IPS-20b (cell line): ENCODE results near the gene BMPR1B.

Experiments used
- H3K27ac ChIP-seq: one replicate; pipeline ENCODE4 v1.5.1; 2013; ENCODE audit warnings: low read length
- H3K27me3 ChIP-seq: 2 replicates; pipeline ENCODE4 v1.6.1; 2013; ENCODE audit warnings: mild to moderate bottlenecking, low read length, inconsistent platforms; ENCODE audit not compliant: insufficient read depth
- H3K36me3 ChIP-seq: 2 replicates; pipeline ENCODE4 v1.6.1; 2013; ENCODE audit warnings: low read depth, mild to moderate bottlenecking, inconsistent platforms, low read length, moderate library complexity; ENCODE audit not compliant: insufficient read depth
- H3K4me1 ChIP-seq: 2 replicates; pipeline ENCODE4 v1.6.1; 2013; ENCODE audit warnings: mild to moderate bottlenecking, control low read depth, inconsistent platforms, low read length, moderate library complexity; ENCODE audit not compliant: insufficient read depth
- H3K4me3 ChIP-seq: 2 replicates; pipeline ENCODE4 v1.5.1; 2013; ENCODE audit warnings: mild to moderate bottlenecking, low read length, inconsistent platforms
- H3K9ac ChIP-seq: 2 replicates; pipeline ENCODE4 v1.6.1; 2013; ENCODE audit warnings: low read depth, mild to moderate bottlenecking, inconsistent platforms, low read length, moderate library complexity
- H3K9me3 ChIP-seq: 2 replicates; pipeline ENCODE4 v1.6.1; 2013; ENCODE audit warnings: mild to moderate bottlenecking, low read depth, low read length, inconsistent platforms; ENCODE audit not compliant: insufficient read depth

Gene BMPR1B

GRCh38 chr4:95077864-95078263 lies 320.1 kb downstream of the BMPR1B start:
- H3K9me3 ChIP-seq, result no peaks in the 10 kb centered on the region
- peaks cover 7% of the 10 kb centered on the region; the same call in 1 of the 2 replicates for H3K4me1 ChIP-seq
- no peaks in the 10 kb centered on the region for H3K27me3 ChIP-seq
- H3K4me3 ChIP-seq, result no peak overlapping the region
- H3K36me3 ChIP-seq, result no peaks in the 10 kb centered on the region
- no peak overlapping the region for H3K9ac ChIP-seq
- no peak overlapping the region for H3K27ac ChIP-seq

- no peak overlapping the region for H3K27ac ChIP-seq
- H3K9ac ChIP-seq, result no peak overlapping the region
- no peaks in the 10 kb centered on the region for H3K4me1 ChIP-seq
- H3K36me3 ChIP-seq, result no peaks in the 10 kb centered on the region
- no peaks in the 10 kb centered on the region for H3K9me3 ChIP-seq
- H3K4me3 ChIP-seq, result no peak overlapping the region
- no peaks in the 10 kb centered on the region for H3K27me3 ChIP-seq
These were observed 323.2 kb downstream of the BMPR1B start for GRCh38 chr4:95080969-95081368.

- Histone ChIP-seq H3K9ac (no peak overlapping the region), H3K36me3 (no peaks in the 10 kb centered on the region), H3K4me1 (no peaks in the 10 kb centered on the region), H3K27me3 (no peaks in the 10 kb centered on the region), H3K27ac (no peak overlapping the region), H3K9me3 (no peaks in the 10 kb centered on the region), H3K4me3 (no peak overlapping the region)
These were observed 326.8 kb downstream of the BMPR1B start for GRCh38 chr4:95084584-95084983.

GRCh38 chr4:95085124-95085833 lies 327.5 kb downstream of the BMPR1B start:
- Histone ChIP-seq H3K9me3 (no peaks in the 10 kb centered on the region), H3K9ac (no peak overlapping the region), H3K36me3 (no peaks in the 10 kb centered on the region), H3K27ac (no peak overlapping the region), H3K4me1 (no peaks in the 10 kb centered on the region), H3K27me3 (no peaks in the 10 kb centered on the region), H3K4me3 (no peak overlapping the region)

- no peaks in the 10 kb centered on the region for H3K36me3 ChIP-seq
- H3K27ac ChIP-seq, result no peak overlapping the region
- H3K27me3 ChIP-seq, result no peaks in the 10 kb centered on the region
- H3K9ac ChIP-seq, result no peak overlapping the region
- no peaks in the 10 kb centered on the region; the same call in 1 of the 2 replicates for H3K4me1 ChIP-seq
- H3K9me3 ChIP-seq, result no peaks in the 10 kb centered on the region
- H3K4me3 ChIP-seq, result no peak overlapping the region
These were observed 328.8 kb downstream of the BMPR1B start for GRCh38 chr4:95086551-95086950.

- Histone ChIP-seq H3K36me3 (no peaks in the 10 kb centered on the region), H3K27me3 (no peaks in the 10 kb centered on the region), H3K9me3 (no peaks in the 10 kb centered on the region), H3K4me3 (no peak overlapping the region), H3K4me1 (no peaks in the 10 kb centered on the region; the same call in 1 of the 2 replicates), H3K9ac (no peak overlapping the region), H3K27ac (no peak overlapping the region)
These were observed 330.1 kb downstream of the BMPR1B start for GRCh38 chr4:95087657-95088455.

GRCh38 chr4:95091272-95091671 lies 333.5 kb downstream of the BMPR1B start:
- Histone ChIP-seq H3K9ac (no peak overlapping the region), H3K36me3 (no peaks in the 10 kb centered on the region), H3K9me3 (no peaks in the 10 kb centered on the region), H3K27ac (no peak overlapping the region), H3K4me1 (no peaks in the 10 kb centered on the region; the same call in 1 of the 2 replicates), H3K4me3 (no peak overlapping the region), H3K27me3 (no peaks in the 10 kb centered on the region)

- H3K4me1 ChIP-seq, result no peaks in the 10 kb centered on the region; the same call in 1 of the 2 replicates
- H3K27ac ChIP-seq, result no peak overlapping the region
These were observed 335.0 kb downstream of the BMPR1B start for GRCh38 chr4:95092766-95093165.

GRCh38 chr4:95093460-95093859 lies 335.7 kb downstream of the BMPR1B start:
- Histone ChIP-seq H3K27ac (no peak overlapping the region), H3K9ac (no peak overlapping the region), H3K4me1 (no peaks in the 10 kb centered on the region; the same call in 1 of the 2 replicates), H3K9me3 (no peaks in the 10 kb centered on the region), H3K27me3 (no peaks in the 10 kb centered on the region), H3K4me3 (no peak overlapping the region), H3K36me3 (no peaks in the 10 kb centered on the region)

More at GRCh38 chr4:95092766-95093165, 335.0 kb downstream of the BMPR1B start:
- no peak overlapping the region for H3K9ac ChIP-seq
- H3K9me3 ChIP-seq, result no peaks in the 10 kb centered on the region
- H3K36me3 ChIP-seq, result no peaks in the 10 kb centered on the region
- no peak overlapping the region for H3K4me3 ChIP-seq
- H3K27me3 ChIP-seq, result no peaks in the 10 kb centered on the region

GRCh38 chr4:95093936-95094929 lies 336.5 kb downstream of the BMPR1B start:
- no peak overlapping the region for H3K27ac ChIP-seq
- H3K9ac ChIP-seq, result no peak overlapping the region
- H3K36me3 ChIP-seq, result no peaks in the 10 kb centered on the region
- no peaks in the 10 kb centered on the region for H3K9me3 ChIP-seq
- H3K4me3 ChIP-seq, result no peak overlapping the region
- no peaks in the 10 kb centered on the region; the same call in 1 of the 2 replicates for H3K4me1 ChIP-seq
- no peaks in the 10 kb centered on the region for H3K27me3 ChIP-seq

- H3K4me3 ChIP-seq, result no peak overlapping the region
- H3K9me3 ChIP-seq, result no peaks in the 10 kb centered on the region
- no peaks in the 10 kb centered on the region; the same call in 1 of the 2 replicates for H3K4me1 ChIP-seq
- no peaks in the 10 kb centered on the region for H3K36me3 ChIP-seq
- H3K27me3 ChIP-seq, result no peaks in the 10 kb centered on the region
- H3K9ac ChIP-seq, result no peak overlapping the region
- H3K27ac ChIP-seq, result no peak overlapping the region
These were observed 337.7 kb downstream of the BMPR1B start for GRCh38 chr4:95095348-95095974.
